ENCODE data around the gene RAB3IL1.
A peak's percentile ranks its signal among the peaks of the same experiment; 100 is the strongest.

RAB3IL1 gene

DNA sequence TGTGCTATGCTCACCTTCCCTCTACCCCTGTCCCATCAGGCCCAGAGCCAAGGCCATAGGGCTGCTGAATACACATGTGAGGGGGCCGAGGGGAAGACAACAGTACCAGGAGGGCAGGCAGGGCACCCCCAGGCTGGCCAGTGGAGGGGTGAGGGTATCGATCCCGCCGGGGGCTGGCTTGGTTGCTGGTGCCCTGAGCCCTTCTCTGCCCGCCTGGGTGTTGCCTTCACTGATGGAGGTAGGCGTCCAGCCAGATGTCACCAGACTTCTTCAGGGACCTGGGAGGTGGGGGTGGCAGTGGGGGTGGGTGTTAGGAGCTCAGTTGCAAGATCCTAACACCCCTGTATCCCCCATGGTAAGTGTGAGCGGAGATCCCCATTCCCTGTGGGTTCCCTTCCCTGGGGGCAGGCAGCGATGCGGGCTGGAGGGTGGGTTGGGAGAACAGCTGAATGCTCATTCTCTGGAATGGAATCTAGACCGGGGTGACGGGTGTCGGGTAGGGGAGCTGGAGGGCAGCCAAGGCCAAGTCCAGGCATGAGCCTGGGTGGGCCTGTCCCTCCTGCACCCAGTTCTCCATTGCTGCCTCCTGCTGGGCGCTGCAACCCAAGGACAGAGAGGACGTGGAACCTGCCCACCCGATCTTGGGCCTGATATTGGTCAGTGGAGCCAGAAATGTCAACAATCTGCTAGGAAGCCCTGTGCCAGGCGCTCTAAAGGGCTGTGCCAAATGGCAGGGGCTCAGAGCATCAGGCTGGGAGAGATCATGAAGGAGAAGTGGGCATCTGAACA is 43.6 kb downstream of the RAB3IL1 start:
- H3K4me3 ChIP-seq (replicated peaks; ENCODE audit: insufficient read depth, low read length): no peak overlapping the region
- H3K27me3 ChIP-seq (ENCODE audit: insufficient read depth, poor library complexity, severe bottlenecking): peaks cover 9% of the 10 kb centered on the region
- DNase-seq (ENCODE audit: low read depth in 1 of 2, low spot score in 1 of 2): no peak
- TF ChIP-seq SPI1 (IDR thresholded peaks at IDR 0.05; ENCODE audit: borderline replicate concordance, low read depth) (no peak), REST (IDR thresholded peaks at IDR 0.05; ENCODE audit: insufficient replicate concordance, low read depth) (no peak), GABPA (IDR thresholded peaks at IDR 0.05; ENCODE audit: low read depth) (no peak), POLR2AphosphoS5 (IDR thresholded peaks at IDR 0.05; ENCODE audit: low read depth) (no peak), CTCF (IDR thresholded peaks at IDR 0.05; ENCODE audit: insufficient read depth, low read length) (no peak)
- H3K27ac ChIP-seq (replicated peaks): no peak overlapping the region

- DNase-seq (ENCODE audit: low read depth in 1 of 2, low spot score in 1 of 2): no peak
- H3K27ac ChIP-seq (replicated peaks): no peak overlapping the region
- H3K27me3 ChIP-seq (ENCODE audit: insufficient read depth, poor library complexity, severe bottlenecking): peaks cover 9% of the 10 kb centered on the region
- TF ChIP-seq REST (IDR thresholded peaks at IDR 0.05; ENCODE audit: insufficient replicate concordance, low read depth): no peak
- no peak for TF ChIP-seq GABPA (IDR thresholded peaks at IDR 0.05; ENCODE audit: low read depth)
- no peak for TF ChIP-seq SPI1 (IDR thresholded peaks at IDR 0.05; ENCODE audit: borderline replicate concordance, low read depth)
- TF ChIP-seq CTCF (IDR thresholded peaks at IDR 0.05; ENCODE audit: insufficient read depth, low read length): no peak
- TF ChIP-seq POLR2AphosphoS5 (IDR thresholded peaks at IDR 0.05; ENCODE audit: low read depth): no peak
- H3K4me3 ChIP-seq (replicated peaks; ENCODE audit: insufficient read depth, low read length): no peak overlapping the region
Observed at GRCh38 chr11:61872935-61873565, 44.3 kb downstream of the RAB3IL1 start.

DNA sequence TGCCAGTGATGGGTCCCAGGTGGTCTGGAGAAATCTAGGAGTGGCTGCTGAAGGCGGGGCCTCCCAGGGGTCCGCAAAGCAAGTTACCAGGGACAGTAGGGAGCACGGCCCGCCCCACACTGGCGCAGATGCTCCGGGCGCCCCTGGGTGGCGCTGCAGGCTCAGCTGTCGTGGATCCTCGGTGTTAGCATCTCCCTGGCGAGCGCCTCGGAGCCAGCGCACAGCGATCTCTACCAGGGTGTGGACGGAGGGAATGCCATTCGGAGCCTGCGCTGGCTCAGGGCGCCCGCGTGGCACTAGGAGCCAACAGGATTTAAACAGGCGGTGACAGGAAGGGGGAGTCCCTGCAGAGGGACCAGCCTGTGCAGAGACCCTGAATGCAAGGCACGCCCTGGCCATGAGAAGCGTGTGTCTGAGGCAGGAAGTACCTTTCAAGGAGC is 46.2 kb downstream of the RAB3IL1 start:
- no peak overlapping the region for H3K27ac ChIP-seq (replicated peaks)
- H3K27me3 ChIP-seq (ENCODE audit: insufficient read depth, poor library complexity, severe bottlenecking): peaks cover 9% of the 10 kb centered on the region
- DNase-seq (ENCODE audit: low read depth in 1 of 2, low spot score in 1 of 2): peak; percentile 41 to 56
- TF ChIP-seq SPI1 (IDR thresholded peaks at IDR 0.05; ENCODE audit: borderline replicate concordance, low read depth) (no peak), CTCF (IDR thresholded peaks at IDR 0.05; ENCODE audit: insufficient read depth, low read length) (peak; percentile 74), REST (IDR thresholded peaks at IDR 0.05; ENCODE audit: insufficient replicate concordance, low read depth) (no peak)
- no peak overlapping the region for H3K4me3 ChIP-seq (replicated peaks; ENCODE audit: insufficient read depth, low read length)

Measured in HL-60 (cell line).